GM10847 (cell line): ENCODE results near the gene MRO.

Experiments
- POLR2A ChIP-seq: IDR thresholded peaks from 2 replicates; pipeline ENCODE4 v1.6.1; 2011; ENCODE audit not compliant: insufficient read length; ENCODE audit errors: extremely low read depth

Gene MRO

GRCh38 chr18:50844960-50845359 lies 25.1 kb upstream of the MRO start:
- no peak for TF ChIP-seq POLR2A

GRCh38 chr18:50844554-50844953 lies 24.7 kb upstream of the MRO start:
- no peak for TF ChIP-seq POLR2A

GRCh38 chr18:50842846-50843245 lies 23.0 kb upstream of the MRO start:
- no peak for TF ChIP-seq POLR2A

GRCh38 chr18:50839996-50840395 lies 20.2 kb upstream of the MRO start:
- TF ChIP-seq POLR2A = no peak

GRCh38 chr18:50839341-50839740 lies 19.5 kb upstream of the MRO start:
- TF ChIP-seq POLR2A = no peak

- TF ChIP-seq POLR2A = no peak
Observed at GRCh38 chr18:50836521-50836957, 16.7 kb upstream of the MRO start.

GRCh38 chr18:50832754-50833153 lies 12.9 kb upstream of the MRO start:
- TF ChIP-seq POLR2A = no peak

GRCh38 chr18:50830544-50830943 lies 10.7 kb upstream of the MRO start:
- no peak for TF ChIP-seq POLR2A

- TF ChIP-seq POLR2A = no peak
Observed at GRCh38 chr18:50829644-50830043, 9.8 kb upstream of the MRO start.

- TF ChIP-seq POLR2A = no peak
Observed at GRCh38 chr18:50826027-50826426, 6.2 kb upstream of the MRO start.

- TF ChIP-seq POLR2A = no peak
Observed at GRCh38 chr18:50825621-50826020, 5.8 kb upstream of the MRO start.

- no peak for TF ChIP-seq POLR2A
Observed at GRCh38 chr18:50822756-50823155, 2.9 kb upstream of the MRO start.

- TF ChIP-seq POLR2A = no peak
Observed at GRCh38 chr18:50820901-50821520, 1.2 kb upstream of the MRO start.

- TF ChIP-seq POLR2A = no peak
Observed at GRCh38 chr18:50819027-50819727, 639 bp downstream of the MRO start.

GRCh38 chr18:50816419-50817166 lies 3.2 kb downstream of the MRO start:
- no peak for TF ChIP-seq POLR2A

GRCh38 chr18:50814395-50814794 lies 5.4 kb downstream of the MRO start:
- no peak for TF ChIP-seq POLR2A
